GM20431 (cell line): ENCODE measurements around the gene ISY1.
"Not testable (repeated sequence)": the region's sequence is repeated elsewhere in the genome, so short reads cannot be mapped to it uniquely, and the experiment has no call there.

ENCODE experiments used
- in situ Hi-C: fragments of 300-500 bp; cut with MseI, MboI; formaldehyde crosslinking; loops from one replicate; pipeline ENCODE4 v1.15.0; 2020; ENCODE audit warnings: low sequenced_read_pairs; ENCODE audit not compliant: unreplicated experiment

Gene ISY1

DNA sequence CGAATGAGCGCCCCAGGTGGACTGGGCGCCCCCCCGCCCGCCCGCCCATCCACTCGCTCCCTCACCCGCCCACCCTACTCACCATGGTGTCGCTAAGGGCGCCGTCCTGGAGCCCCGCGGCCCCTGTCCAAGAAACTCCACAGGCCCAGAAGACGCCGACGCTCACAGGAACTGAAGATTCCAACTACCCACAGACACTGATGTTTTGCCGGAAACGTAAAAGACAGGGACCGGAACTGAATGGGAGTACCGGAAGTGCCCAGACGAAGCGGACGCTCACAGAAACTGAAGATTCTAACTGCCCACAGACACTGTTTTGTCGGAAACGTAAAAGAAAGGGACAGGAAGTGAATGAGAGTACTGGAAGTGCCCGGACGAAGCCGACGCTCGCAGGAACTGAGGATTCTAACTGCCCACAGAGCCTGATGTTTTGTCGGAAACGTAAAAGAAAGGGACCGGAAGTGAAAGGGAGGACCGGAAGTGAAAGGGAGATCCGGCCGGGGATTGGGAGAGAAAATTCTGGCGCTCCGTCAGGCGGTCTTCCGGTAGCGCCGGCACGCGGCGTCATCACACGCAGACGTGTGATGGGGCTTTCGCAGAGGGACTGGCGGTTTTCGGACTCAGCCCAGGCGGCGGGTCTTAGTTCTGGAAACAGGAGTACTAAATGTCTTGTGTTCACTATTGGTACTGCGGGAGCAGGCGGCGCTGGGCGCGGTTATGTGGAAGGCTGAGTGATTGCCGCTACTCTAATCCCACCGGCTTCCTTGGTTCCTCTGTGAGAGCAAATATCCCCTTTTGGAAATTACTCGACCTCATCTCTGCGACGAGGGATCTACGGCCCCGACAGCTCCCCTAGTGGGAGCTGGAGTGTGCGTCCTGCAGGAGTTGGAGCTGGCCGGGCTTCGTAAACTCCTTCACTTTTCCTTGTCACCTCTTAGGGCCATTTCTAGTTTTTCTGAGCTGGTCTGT is at the start of gene ISY1:
TSS of gene ISY1 (minus strand) at position 173 of the 969 bp plus-strand sequence. CDS start at position 85, 88 bp downstream.
- in situ Hi-C loops: no loop called here

DNA sequence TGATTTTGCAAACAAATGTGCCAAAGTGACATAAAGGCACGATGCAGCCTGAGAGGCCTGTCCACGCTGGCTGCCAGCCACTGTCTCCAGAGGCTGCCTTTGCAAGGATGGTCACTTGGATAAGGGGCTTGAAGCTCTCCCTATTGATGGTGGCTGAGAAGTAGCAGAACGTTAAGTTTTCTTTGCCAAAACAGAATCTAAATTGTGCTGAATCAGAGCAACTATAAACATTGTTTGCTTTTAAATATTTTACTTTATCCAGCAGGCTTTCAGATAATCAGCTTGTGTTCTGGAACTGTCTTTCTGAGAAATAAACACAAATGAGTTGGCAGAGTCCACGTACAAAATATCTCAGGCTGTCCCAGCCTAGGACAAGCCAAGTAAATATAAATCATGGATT is 46.6 kb upstream of the ISY1 start:
- in situ Hi-C loops: no loop called here

DNA sequence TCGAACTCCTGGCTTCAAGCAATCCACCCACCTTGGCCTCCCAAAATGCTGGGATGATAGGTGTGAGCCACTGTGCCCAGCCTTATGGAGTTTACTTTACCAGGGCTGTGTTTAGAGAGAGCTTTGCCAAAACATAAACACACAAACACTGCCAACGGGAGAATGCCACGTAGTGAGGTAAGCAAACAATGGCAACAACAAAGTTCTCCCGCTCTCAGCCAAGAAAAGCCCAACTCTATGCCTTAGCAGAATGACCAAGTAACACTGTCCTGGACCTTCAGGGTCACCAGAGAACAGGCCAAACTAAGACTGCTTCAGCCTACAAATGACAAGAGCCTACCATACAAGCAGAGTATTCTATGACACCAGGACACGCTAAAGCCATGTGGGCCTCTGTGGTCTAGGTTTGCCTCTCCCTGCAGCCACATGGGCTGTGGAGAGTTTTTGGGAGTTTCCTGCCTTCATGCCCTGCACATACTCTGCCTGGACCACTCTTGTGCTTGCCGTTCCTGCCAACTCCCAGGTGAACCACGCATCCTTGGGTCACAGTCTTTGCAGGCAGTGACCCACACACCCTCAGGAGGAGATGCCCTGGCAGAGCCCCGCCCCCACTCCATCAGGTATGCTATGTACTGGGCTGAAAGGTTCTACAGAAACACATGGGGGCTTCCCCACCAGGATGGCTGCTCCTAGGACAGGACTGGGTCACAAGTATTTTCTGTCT is 44.4 kb upstream of the ISY1 start:
- in situ Hi-C loops: no loop called here

DNA sequence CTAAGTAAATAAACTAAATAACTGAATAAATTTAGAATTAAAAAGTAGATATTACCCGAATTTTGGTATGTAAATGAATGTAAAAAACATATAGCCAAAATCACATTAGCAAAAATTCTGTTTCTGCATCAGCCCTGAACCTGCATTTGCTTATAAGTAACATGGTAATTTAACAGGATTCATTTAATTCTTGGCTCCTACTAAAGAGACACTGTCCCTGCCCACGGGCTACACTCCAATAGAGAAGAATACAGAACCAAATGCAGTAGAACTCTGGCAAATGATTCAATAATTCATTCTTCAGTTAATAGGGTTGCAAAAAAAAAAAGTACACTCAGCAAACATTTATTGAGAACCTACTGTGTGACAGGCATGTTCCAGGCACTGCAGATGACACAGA is 43.6 kb upstream of the ISY1 start:
- in situ Hi-C loops: no loop called here

DNA sequence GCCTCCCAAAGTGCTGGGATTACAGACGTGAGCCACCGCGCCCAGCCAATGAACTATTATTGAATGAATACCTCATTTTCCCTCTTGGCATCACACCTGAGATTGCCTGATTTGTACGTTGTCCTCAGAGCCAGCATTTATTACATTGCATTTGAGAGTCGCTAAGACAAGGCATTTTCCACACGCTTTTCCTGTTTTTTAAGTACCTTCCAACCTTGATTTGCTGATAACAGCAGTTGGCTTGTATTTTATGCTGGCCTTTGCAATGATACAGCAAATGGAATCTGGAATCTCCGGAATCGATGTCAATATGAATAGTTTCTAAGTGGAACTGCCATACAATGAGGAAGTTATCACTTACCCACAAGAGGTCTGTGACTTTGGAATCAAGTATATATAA is 38.5 kb upstream of the ISY1 start:
- in situ Hi-C loops: no loop called here

DNA sequence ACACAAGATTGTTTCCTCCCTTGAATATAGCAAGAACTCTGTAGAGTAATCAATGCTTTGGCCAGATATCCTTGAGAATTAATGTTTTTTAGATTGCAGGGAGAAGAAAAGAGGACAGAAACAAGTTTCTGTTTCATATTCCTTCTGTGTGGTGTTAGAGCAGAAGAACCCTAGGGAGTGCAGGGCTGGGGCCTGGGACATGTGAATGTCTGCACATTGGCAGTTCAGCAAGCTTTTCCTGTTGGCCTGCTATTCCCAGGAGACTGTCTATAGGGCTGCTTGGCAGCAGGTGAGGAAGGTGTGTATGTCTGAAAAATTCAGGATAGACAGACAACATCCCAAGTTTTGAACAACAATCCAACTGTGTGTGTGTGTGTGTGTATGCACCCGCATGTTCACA is 36.5 kb upstream of the ISY1 start:
- in situ Hi-C loops: no loop called here

DNA sequence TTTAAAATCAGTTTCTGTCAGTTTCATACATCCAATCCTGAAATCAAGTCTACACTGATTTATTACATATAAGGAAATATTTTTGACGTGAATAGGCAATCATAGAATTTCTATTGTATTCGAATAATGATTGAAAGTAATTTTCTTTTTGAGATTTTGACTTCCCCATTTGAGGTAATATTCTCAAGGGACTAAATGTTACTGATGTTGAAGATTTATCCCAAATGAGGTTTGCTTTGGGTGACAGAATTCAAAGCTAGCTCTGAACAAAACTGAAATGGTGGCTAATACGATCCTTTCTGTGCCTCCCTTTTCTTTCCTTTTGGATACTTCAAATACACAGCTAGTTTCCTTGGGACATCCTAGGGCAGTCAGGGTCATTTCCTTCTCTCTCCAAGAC is 35.7 kb upstream of the ISY1 start:
- in situ Hi-C loops: no loop called here

DNA sequence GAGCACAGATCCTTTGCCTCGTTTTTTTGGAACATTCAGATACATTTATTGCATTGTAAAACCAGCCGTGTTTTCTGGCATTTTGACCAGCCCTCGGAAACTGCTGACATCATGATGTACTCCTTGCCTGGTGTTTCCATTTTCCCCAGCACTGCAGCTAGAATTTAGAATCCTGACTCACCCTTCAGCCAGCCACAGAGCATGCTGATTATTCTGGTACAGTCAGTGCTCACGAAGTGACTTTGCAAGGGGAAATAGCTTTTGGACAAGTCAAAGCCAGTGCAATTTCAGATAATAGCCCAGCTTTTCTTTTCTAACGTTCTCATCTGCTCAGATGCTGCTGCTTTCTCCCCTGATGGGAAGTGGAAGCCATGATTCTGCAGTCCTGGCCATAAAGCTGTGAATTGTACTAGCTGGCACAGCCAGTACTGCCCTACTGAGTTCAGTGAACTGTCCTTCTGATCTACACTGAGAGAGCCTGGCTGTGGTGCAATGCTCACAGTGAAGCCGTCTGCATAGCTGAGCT is 34.9 kb upstream of the ISY1 start:
- in situ Hi-C loops: no loop called here

DNA sequence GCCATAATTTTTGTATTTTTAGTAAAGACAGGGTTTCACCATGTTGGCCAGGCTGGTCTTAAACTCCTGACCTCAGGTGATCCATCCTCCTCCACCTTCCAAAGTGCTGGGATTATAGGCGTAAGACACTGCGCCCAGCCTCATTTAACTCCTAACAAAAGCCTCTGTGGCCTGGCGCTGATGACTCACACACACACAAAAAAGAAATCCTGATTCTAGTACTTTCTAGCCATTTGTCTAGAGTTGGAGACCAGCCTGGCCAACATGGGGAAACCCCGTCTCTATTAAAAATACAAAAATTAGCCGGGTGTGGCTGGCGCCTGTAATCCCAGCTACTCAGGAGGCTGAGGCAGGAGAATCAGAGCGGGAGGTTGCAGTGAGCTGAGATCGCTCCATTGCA is 28.9 kb upstream of the ISY1 start:
- in situ Hi-C loops: not testable (repeated sequence)

DNA sequence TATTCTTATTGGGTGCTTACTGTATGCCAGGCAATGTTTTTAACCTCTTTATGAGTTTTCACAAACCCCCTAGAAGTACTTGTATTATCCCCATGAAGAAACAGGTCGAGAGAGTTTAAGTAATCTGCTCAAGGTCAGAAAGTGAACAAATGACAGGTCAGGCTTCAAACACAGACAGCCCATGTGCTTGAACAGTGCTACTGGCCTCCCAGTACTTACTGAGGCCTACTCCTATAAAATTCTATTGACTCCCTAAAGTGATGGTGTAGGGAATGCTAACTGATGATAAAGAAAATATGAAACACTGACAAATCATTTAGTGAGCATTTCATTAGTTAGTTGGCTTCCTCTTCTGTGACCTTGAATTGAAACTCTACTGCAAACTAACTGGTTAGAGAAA is 27.0 kb upstream of the ISY1 start:
- in situ Hi-C loops: no loop called here

DNA sequence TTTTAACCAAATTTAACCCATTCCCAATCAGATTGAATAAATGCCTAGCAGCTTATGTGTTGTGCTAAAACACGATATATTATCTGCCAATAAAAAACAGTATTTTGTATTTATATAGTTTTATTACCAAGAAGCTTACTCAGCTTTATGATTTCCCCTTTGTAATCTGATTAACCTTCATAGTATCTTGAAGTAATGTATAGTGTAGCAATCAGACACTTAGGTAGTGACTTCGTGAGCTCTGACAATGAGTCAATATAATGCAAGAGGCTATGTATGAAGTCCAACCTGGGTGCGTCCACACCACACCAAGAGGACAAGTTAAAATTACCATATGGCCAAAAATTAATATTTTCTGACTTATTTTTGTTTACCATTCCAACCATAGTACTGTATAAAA is 24.9 kb upstream of the ISY1 start:
- in situ Hi-C loops: no loop called here

DNA sequence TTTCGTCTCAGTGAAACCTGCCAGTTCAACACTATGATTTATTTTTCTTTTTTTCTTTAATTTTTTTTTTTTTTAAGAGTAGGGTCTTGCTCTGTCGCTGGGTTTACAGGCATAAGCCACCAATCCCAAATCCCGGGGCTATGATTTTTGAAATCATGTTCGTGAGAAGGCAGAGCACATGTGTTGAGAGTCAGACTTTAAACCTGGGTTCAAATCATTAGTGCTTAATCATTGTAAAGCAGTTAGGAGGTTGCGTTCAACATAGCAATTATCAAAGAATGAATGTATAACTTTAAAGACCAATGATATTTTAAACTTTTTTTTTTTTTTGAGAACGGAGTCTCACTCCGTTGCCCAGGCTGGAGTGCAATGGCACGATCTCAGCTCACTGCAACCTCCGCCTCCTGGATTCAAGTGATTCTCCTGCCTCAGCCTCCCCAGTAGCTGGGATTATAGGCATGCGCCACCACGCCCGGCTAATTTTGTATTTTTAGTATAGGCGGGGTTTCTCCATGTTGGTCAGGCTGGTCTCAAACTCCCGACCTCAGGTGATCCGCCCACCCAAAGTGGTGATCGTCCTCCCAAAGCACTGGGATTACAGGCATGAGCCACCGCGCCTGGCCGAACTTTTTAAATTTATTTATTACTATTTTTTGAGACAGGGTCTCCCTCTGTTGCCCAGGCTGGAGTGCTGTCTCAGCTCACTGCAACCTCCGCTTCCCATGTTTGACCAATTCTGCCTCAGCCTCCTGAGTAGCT is 24.1 kb upstream of the ISY1 start:
- in situ Hi-C loops: not testable (repeated sequence)

DNA sequence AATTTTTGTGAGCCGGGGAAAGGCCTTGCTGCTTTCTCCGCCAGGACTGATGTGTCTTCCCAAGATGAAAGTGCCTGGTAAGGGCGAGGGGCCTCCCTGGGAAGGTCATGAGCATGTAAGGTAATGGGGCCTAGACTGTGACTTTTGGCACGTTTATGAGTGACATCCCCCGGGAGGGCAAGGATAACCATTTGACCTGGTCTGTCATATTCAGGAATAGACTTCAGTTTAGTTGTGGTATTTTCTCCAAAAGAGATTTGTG is 23.5 kb upstream of the ISY1 start:
- in situ Hi-C loops: no loop called here

DNA sequence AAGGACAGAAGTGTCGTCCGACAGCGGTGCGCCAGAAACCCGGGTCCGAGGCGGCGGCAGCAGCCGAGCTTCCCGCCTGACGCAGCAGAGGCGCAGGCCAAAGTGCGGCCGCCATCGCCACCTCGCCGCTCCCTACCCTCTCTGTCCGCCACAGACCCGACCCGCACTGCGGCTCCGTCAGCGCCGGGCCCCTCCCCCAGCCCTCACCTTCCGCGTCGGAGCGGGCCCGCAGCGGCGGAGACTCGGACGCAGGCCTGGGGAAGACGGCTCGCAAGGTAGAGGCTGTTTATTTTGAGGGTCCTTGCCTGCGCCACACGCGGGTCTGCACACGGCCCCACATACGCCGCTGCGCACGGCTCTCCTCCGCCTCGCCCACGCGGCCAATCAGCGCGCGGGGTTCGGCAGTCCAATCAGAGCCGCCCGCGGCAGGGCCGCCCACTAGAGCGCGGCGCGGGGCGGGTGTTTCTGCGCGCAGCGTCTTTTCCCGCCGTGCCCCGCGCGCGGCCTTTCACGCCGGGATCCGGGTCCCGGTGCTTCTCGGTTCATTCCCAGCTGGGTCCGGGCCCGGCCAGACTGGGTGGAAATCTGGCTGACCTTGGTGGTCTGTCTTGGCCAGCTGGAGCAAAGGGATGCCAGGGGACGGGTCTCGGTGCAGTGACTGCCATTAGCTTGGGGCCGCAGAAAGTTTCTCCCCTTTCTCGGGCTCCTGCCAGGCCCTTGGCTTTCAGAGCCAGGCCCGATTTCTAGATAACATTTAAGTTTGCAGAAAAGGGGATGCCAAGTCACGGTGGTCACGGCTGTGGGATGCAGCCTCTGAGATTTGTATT is 22.9 kb upstream of the ISY1 start, which contains the start of gene CNBP:
TSS of gene CNBP (minus strand) at position 328 of the 827 bp plus-strand sequence. CDS start 12,139 bp downstream, outside the sequence.
- in situ Hi-C loops: no loop called here

DNA sequence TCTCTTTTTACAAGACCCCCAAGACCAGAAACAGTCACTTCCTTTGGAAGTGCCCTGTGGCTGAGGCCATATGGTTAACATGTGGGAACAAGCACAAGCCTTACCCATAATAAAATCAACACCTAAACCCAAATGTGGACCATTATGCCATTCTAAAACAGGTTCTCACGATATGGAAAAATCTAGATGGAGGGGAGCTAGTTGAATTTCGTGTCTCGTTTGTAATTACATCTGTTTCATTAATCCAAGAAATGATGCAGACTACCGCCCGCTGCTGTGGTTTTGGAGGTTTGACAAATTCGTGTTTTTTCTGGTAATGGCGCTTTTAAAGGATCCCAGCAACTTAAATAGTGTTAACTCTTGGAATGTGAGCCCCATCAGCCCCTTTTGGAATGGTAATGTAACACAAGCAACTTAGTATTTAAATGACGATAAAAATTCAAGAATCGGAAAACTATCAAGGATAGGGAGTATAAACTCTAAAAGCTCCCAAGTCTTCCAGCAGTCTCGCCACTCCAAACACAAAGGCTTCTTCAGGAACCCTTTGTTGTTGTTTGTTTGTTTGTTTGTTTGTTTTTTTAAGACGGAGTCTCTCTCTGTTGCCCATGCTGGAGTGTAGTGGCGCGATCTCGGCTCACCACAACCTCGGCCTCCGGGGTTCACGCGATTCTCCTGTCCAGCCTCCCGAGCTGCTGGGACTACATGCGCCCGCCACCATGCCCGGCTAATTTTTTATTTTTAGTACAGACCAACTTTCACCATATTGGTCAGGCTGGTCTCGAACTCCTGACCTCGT is 21.7 kb upstream of the ISY1 start:
- in situ Hi-C loops: no loop called here

DNA sequence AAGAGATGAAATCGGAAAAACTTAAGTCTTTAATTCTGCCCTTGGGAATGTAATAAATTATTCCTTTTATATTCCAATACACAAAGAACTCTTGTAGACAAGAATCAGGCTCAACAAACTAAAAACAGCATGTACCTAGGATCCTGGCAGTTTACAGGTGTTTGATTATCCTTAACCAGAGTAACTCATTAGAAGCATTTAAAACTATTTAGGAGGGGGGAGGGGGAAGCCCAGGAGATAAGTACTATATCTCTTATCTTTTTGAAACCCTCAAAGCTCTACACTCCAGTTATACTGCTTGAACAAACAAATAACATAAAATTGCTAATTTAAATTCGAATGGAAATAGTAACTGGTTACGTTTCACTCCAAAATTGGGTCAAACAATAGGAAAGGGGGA is 21.0 kb upstream of the ISY1 start:
- in situ Hi-C loops: no loop called here

DNA sequence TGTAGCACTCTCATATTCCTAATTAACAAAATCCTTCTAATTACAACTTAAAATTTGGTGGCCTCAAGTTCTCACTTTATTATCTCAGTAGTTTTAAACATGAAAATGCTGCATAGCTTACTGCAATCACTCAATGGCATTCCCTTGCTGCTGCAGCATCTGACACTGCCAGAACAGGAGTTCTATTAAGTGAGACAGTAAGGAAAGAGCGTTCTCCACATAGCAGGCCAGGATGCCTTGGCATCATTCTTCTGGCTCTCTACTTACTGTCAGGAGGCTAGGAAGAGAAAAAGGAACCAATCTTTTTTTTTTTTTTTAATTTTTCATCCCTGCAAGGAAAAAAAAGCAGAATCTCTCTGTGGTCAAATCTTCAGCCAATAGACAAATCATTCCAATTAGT is 19.6 kb upstream of the ISY1 start:
- in situ Hi-C loops: no loop called here

DNA sequence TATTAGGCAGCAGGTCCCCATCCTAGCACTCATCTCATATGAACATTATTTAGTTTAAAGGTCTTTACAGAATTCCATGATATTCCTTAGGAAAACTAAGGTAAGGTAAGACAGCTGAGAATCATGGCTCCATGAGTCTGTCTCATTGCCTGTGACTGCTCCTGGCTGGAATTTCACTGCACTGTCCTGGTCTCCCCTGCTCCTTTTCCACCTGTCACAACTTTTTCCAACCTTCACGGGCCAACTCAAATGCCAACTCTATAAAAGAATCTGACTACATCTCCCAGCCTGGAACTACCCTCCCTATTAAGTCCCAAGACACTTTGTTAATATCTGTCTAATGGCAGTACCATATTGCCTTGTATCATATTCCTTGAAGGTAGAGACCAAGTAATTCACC is 15.2 kb upstream of the ISY1 start:
- in situ Hi-C loops: no loop called here

DNA sequence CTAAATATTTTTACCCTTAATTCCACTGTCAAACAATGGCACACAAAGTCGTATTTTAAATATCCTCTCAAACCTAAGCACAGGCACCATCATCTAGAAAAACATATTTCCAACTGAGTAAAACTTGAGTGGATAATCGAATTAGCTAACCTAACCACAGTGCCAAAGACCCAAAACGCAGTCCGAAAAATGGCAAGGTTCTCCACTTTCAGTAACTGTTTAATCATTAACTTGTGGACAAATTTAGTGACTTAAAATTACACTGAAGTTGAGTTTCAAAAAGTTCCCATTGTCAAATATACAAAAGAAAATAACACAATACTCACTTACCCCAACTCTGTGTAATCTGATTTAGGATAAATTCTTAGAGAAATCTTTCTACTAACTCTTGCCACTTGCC is 12.9 kb upstream of the ISY1 start:
- in situ Hi-C loops: no loop called here
